Measurements from ENCODE around the gene RRBP1. TPM values are rescaled to one million over a fixed set of nuclear protein-coding genes. Genes with fewer than 3 reads are reported as not detected.

RRBP1 gene
- total RNA-seq, 1 donor from 2014 or later, result 312 TPM

DNA sequence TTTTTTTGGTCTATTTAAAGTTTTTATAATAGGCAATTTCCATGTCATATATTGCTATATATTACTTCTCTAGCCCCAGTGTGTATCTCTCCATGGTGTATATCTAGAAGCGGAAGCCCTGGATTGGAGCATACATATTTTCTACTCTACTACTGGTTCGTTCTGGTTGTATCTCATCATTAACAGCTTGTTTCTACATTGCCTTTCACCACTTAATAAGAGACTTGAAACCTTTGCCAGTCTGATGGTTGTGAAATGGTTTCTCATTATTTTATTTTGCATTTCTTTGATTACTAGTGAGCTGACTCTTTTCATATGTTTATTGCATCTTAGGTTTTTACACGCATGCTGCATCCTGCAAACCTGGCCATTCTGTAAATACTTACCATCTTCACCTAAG lies 108.6 kb downstream of the RRBP1 start:
- TF ChIP-seq CTCF (IDR thresholded peaks at IDR 0.05), result no peak
- H3K4me1 Mint-ChIP-seq (ENCODE audit: unreplicated experiment), result peaks cover 64% of the 10 kb centered on the region
- peak overlapping the region; percentile 88 for H3K4me3 Mint-ChIP-seq (ENCODE audit: unreplicated experiment)
- peaks cover 10% of the 10 kb centered on the region for H3K36me3 Mint-ChIP-seq (ENCODE audit: unreplicated experiment)
- peak overlapping the region; percentile 89 for H3K27ac Mint-ChIP-seq (ENCODE audit: unreplicated experiment)
- no peaks in the 10 kb centered on the region for H3K27me3 Mint-ChIP-seq (ENCODE audit: unreplicated experiment)
- no peaks in the 10 kb centered on the region for H3K9me3 Mint-ChIP-seq (ENCODE audit: unreplicated experiment)
- DNase-seq (ENCODE audit: extremely low spot score, unreplicated experiment), result no peak

- Mint-ChIP-seq H3K36me3 (ENCODE audit: unreplicated experiment) (peaks cover 10% of the 10 kb centered on the region), H3K4me3 (ENCODE audit: unreplicated experiment) (peak overlapping the region; percentile 88), H3K27ac (ENCODE audit: unreplicated experiment) (peak overlapping the region; percentile 89), H3K9me3 (ENCODE audit: unreplicated experiment) (no peaks in the 10 kb centered on the region), H3K4me1 (ENCODE audit: unreplicated experiment) (peaks cover 66% of the 10 kb centered on the region), H3K27me3 (ENCODE audit: unreplicated experiment) (no peaks in the 10 kb centered on the region)
- no peak for TF ChIP-seq CTCF (IDR thresholded peaks at IDR 0.05)
- no peak for DNase-seq (ENCODE audit: extremely low spot score, unreplicated experiment)
Observed at GRCh38 chr20:17572034-17572638, 109.9 kb downstream of the RRBP1 start.

DNA sequence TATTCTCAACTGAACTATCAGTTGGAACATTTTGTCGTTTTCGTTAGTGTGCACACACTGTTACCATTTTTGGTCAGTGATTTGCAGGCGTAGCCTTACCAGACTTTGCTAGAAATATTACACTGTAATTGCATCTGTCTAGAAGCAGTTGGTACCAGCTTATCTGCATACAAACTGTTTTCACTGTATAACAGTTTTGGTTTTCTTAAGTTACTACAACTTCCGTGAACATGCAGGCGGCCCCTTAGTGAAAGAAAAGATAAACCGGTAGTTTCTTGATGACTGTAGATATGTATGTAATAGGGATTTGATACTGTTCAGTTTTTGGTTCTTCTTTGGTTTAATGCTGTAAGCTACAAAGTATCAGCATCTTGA lies 110.9 kb downstream of the RRBP1 start:
- peaks cover 62% of the 10 kb centered on the region for H3K4me1 Mint-ChIP-seq (ENCODE audit: unreplicated experiment)
- no peaks in the 10 kb centered on the region for H3K9me3 Mint-ChIP-seq (ENCODE audit: unreplicated experiment)
- TF ChIP-seq CTCF (IDR thresholded peaks at IDR 0.05), result no peak
- peak overlapping the region; percentile 88 for H3K4me3 Mint-ChIP-seq (ENCODE audit: unreplicated experiment)
- DNase-seq (ENCODE audit: extremely low spot score, unreplicated experiment), result no peak
- H3K27ac Mint-ChIP-seq (ENCODE audit: unreplicated experiment), result peak overlapping the region; percentile 98
- H3K36me3 Mint-ChIP-seq (ENCODE audit: unreplicated experiment), result peaks cover 10% of the 10 kb centered on the region
- no peaks in the 10 kb centered on the region for H3K27me3 Mint-ChIP-seq (ENCODE audit: unreplicated experiment)

- peak; percentile 15 for TF ChIP-seq CTCF (IDR thresholded peaks at IDR 0.05)
- peak; percentile 85 for DNase-seq (ENCODE audit: extremely low spot score, unreplicated experiment)
- Mint-ChIP-seq H3K4me1 (ENCODE audit: unreplicated experiment) (peaks cover 62% of the 10 kb centered on the region), H3K27ac (ENCODE audit: unreplicated experiment) (peak overlapping the region; percentile 98), H3K27me3 (ENCODE audit: unreplicated experiment) (no peaks in the 10 kb centered on the region), H3K36me3 (ENCODE audit: unreplicated experiment) (peaks cover 10% of the 10 kb centered on the region), H3K4me3 (ENCODE audit: unreplicated experiment) (peak overlapping the region; percentile 88), H3K9me3 (ENCODE audit: unreplicated experiment) (no peaks in the 10 kb centered on the region)
Observed at GRCh38 chr20:17570347-17571152, 111.5 kb downstream of the RRBP1 start.

- no peaks in the 10 kb centered on the region for H3K27me3 Mint-ChIP-seq (ENCODE audit: unreplicated experiment)
- peak; percentile 98 for DNase-seq (ENCODE audit: extremely low spot score, unreplicated experiment)
- peaks cover 63% of the 10 kb centered on the region for H3K4me1 Mint-ChIP-seq (ENCODE audit: unreplicated experiment)
- H3K9me3 Mint-ChIP-seq (ENCODE audit: unreplicated experiment), result no peaks in the 10 kb centered on the region
- TF ChIP-seq CTCF (IDR thresholded peaks at IDR 0.05), result no peak
- peaks cover 5% of the 10 kb centered on the region for H3K36me3 Mint-ChIP-seq (ENCODE audit: unreplicated experiment)
- peak within 1 kb of the TSS; percentile 98 for H3K27ac Mint-ChIP-seq (ENCODE audit: unreplicated experiment)
- H3K4me3 Mint-ChIP-seq (ENCODE audit: unreplicated experiment), result peak within 1 kb of the TSS; percentile 88
Observed at GRCh38 chr20:17569616-17570346, 112.3 kb downstream of the RRBP1 start, which contains the start of gene DSTN. Gene DSTN (plus strand): TSS chr20:17570075. CDS start chr20:17570209, 134 bp downstream.
